T-helper 1 cell treated with Interleukin-12 subunit alpha and Interleukin-12 subunit beta and Interleukin-4 antibody, amounts not matched to agents 30 ng/mL and 1 ng/mL, for 36 hours (primary cell): ENCODE data around the gene MAP2. TPM values are rescaled to one million over a fixed set of nuclear protein-coding genes. Genes with fewer than 3 reads are reported as not detected.
"Not testable (repeated sequence)": the region's sequence is repeated elsewhere in the genome, so short reads cannot be mapped to it uniquely, and the experiment has no call there.

ENCODE experiments used
- intact Hi-C: fragments of 100-400 bp; cut with micrococcal nuclease; formaldehyde crosslinking; loops from one replicate; pipeline ENCODE4 v1.15.1; 2024
- total RNA-seq: library from RNA; stranded (reverse); gene quantifications from 2 replicates; pipeline ENCODE4 v1.2.3, GENCODE V29; 2022

The MAP2 gene
- total RNA-seq, 1 donor from 2014 or later: not detected

GRCh38 chr2:209581040-209581439, 157.2 kb downstream of the MAP2 start:
- intact Hi-C loops: no loop called here

GRCh38 chr2:209582281-209582680, 158.4 kb downstream of the MAP2 start:
- intact Hi-C loops: no loop called here

GRCh38 chr2:209584472-209584871, 160.6 kb downstream of the MAP2 start:
- intact Hi-C loops: loop anchor here (1.0 kb wide), 1 partner anchor 374 kb away; no protein-coding TSS in a partner anchor

- intact Hi-C loops: loop anchor here (1.0 kb wide), 1 partner anchor 375 kb away; no protein-coding TSS in a partner anchor
Observed at GRCh38 chr2:209584915-209585314, 161.1 kb downstream of the MAP2 start.

- intact Hi-C loops: no loop called here
Observed at GRCh38 chr2:209591021-209591420, 167.2 kb downstream of the MAP2 start.

- intact Hi-C loops: no loop called here
Observed at GRCh38 chr2:209592106-209592505, 168.3 kb downstream of the MAP2 start.

GRCh38 chr2:209593930-209594329, 170.1 kb downstream of the MAP2 start:
- intact Hi-C loops: no loop called here

GRCh38 chr2:209596262-209596661, 172.4 kb downstream of the MAP2 start:
- intact Hi-C loops: no loop called here

- intact Hi-C loops: not testable (repeated sequence)
Observed at GRCh38 chr2:209598227-209598626, 174.4 kb downstream of the MAP2 start.

- intact Hi-C loops: no loop called here
Observed at GRCh38 chr2:209600341-209601171, 176.7 kb downstream of the MAP2 start.

- intact Hi-C loops: no loop called here
Observed at GRCh38 chr2:209601497-209601896, 177.7 kb downstream of the MAP2 start.

- intact Hi-C loops: no loop called here
Observed at GRCh38 chr2:209602259-209602658, 178.4 kb downstream of the MAP2 start.

- intact Hi-C loops: no loop called here
Observed at GRCh38 chr2:209609531-209609930, 185.7 kb downstream of the MAP2 start.

- intact Hi-C loops: no loop called here
Observed at GRCh38 chr2:209610631-209611030, 186.8 kb downstream of the MAP2 start.

GRCh38 chr2:209613649-209614305, 189.9 kb downstream of the MAP2 start:
- intact Hi-C loops: no loop called here

- intact Hi-C loops: no loop called here
Observed at GRCh38 chr2:209614690-209615369, 191.0 kb downstream of the MAP2 start.

GRCh38 chr2:209619782-209620181, 195.9 kb downstream of the MAP2 start:
- intact Hi-C loops: no loop called here

- intact Hi-C loops: no loop called here
Observed at GRCh38 chr2:209624192-209624938, 200.5 kb downstream of the MAP2 start.

- intact Hi-C loops: no loop called here
Observed at GRCh38 chr2:209629597-209629996, 205.8 kb downstream of the MAP2 start.

GRCh38 chr2:209633911-209634310, 210.1 kb downstream of the MAP2 start:
- intact Hi-C loops: no loop called here

GRCh38 chr2:209636076-209636475, 212.2 kb downstream of the MAP2 start:
- intact Hi-C loops: no loop called here
